K562 (cell line): ENCODE measurements around the gene FXYD4. TPM values are rescaled to one million over a fixed set of nuclear protein-coding genes. Genes with fewer than 3 reads are reported as not detected.
"Not testable (repeated sequence)": the region's sequence is repeated elsewhere in the genome, so short reads cannot be mapped to it uniquely, and the experiment has no call there.

Experiments used
- ATAC-seq: fragments of 200-7000 bp; cut with Tn5 transposase; 3 replicates; pipeline ENCODE4 v1.9.1; 2020; ENCODE audit warnings: moderate library complexity
- BruUV-seq: library from RNA; stranded (reverse); fragments of 400-500 nt; replicated peaks from 2 replicates; lab custom pipeline; 2021; lab: Mats Ljungman, UMichigan
- CTCF ChIA-PET: fragments of 300-600 bp; formaldehyde crosslinking; extraction: SDS; loops from one replicate; lab custom pipeline; 2021; ENCODE audit warnings: low intra/inter-chr PET ratio; lab: Yijun Ruan, JAX
- POLR2A ChIA-PET: fragments of 300-600, 350-650 bp; sonication (Branson Sonifier 250); formaldehyde crosslinking; extraction: SDS; loops from one replicate; lab custom pipeline; 2021; ENCODE audit warnings: antibody characterized with exemption, inconsistent platforms; lab: Yijun Ruan, JAX
- DNase-seq, 4 experiments: peaks; one replicate each; pipeline versions ENCODE4 v3.0.0 to v3.0.0-alpha.2; 2011 to 2018; ENCODE audit warnings: low spot score in 3 of 4, mixed read lengths in 3 of 4; ENCODE audit errors: extremely low read depth in 1 of 4
- FAIRE-seq: peaks from 2 replicates; lab custom pipeline; 2011; peaks lifted over from hg19 to GRCh38; lab: Jason Lieb, UNC
- H2AFZ ChIP-seq: 2 replicates; pipeline ENCODE4 v1.6.0; 2011; ENCODE audit warnings: low read depth, low read length, control low read depth, inconsistent platforms
- H3K27ac ChIP-seq: fragments of 200-600 bp; 3 replicates; pipeline ENCODE4 v1.8.0; 2011; ENCODE audit warnings: low read depth, mild to moderate bottlenecking, control low read depth, inconsistent platforms, low read length, moderate library complexity, mixed read lengths; ENCODE audit errors: extremely low read depth
- H3K27me3 ChIP-seq, 2 experiments: fragments of 300-600 bp in 1 of 2; 2 replicates in 1 of 2; 3 replicates in 1 of 2; pipeline versions ENCODE4 v1.6.0 to v1.8.0; 2011; ENCODE audit warnings: inconsistent platforms in 2 of 2, low read length in 2 of 2, mild to moderate bottlenecking in 1 of 2, mixed read lengths in 1 of 2, moderate library complexity in 1 of 2; ENCODE audit not compliant: control insufficient read depth in 2 of 2, insufficient read depth in 2 of 2
- H3K36me3 ChIP-seq: fragments of 300-600 bp; 3 replicates; pipeline ENCODE4 v1.8.0; 2011; ENCODE audit warnings: mild to moderate bottlenecking, low read length, inconsistent platforms; ENCODE audit not compliant: control insufficient read depth, insufficient read depth
- H3K4me1 ChIP-seq, 2 experiments: fragments of 200-600 bp in 1 of 2; replicated peaks in 1 of 2; 2 replicates in 1 of 2; 3 replicates in 1 of 2; pipeline versions ENCODE4 v1.5.1 to v1.8.0; 2011; ENCODE audit warnings: inconsistent platforms in 2 of 2, low read length in 2 of 2, mild to moderate bottlenecking in 1 of 2, mixed read lengths in 1 of 2, moderate library complexity in 1 of 2; ENCODE audit not compliant: control insufficient read depth in 2 of 2, insufficient read depth in 2 of 2
- H3K4me2 ChIP-seq: 2 replicates; pipeline ENCODE4 v1.6.1; 2011; ENCODE audit warnings: low read length, control low read depth, inconsistent platforms, mixed read lengths; ENCODE audit not compliant: insufficient read depth
- H3K4me3 ChIP-seq: fragments of 200-600 bp; sonication (generic), shearing (Covaris generic); 2 replicates; pipeline ENCODE4 v1.5.1; 2016; ENCODE audit warnings: control low read depth, inconsistent platforms
- H3K79me2 ChIP-seq: fragments of 200-600 bp; 3 replicates; pipeline ENCODE4 v1.8.0; 2011; ENCODE audit warnings: low read length, inconsistent platforms; ENCODE audit not compliant: control insufficient read depth, insufficient read depth
- H3K9ac ChIP-seq, 2 experiments: 2 replicates each; pipeline versions ENCODE4 v1.6.0 to v1.6.1; 2011; ENCODE audit warnings: low read depth in 2 of 2, low read length in 2 of 2, control low read depth in 1 of 2, inconsistent platforms in 1 of 2, mild to moderate bottlenecking in 1 of 2, mixed read lengths in 1 of 2; ENCODE audit not compliant: insufficient read depth in 1 of 2
- H3K9me1 ChIP-seq: one replicate; pipeline ENCODE4 v1.6.0; 2011; ENCODE audit warnings: inconsistent platforms, mild to moderate bottlenecking, low read length, moderate library complexity; ENCODE audit not compliant: control insufficient read depth, insufficient read depth
- H3K9me3 ChIP-seq: replicated peaks from 2 replicates; pipeline ENCODE4 v1.5.1; 2011; ENCODE audit warnings: low read depth, low read length, inconsistent platforms; ENCODE audit not compliant: control insufficient read depth, insufficient read depth
- H4K20me1 ChIP-seq: replicated peaks from 2 replicates; pipeline ENCODE4 v1.6.1; 2011; ENCODE audit warnings: low read length, inconsistent platforms, mixed read lengths; ENCODE audit not compliant: control insufficient read depth, insufficient read depth
- BHLHE40 ChIP-seq: IDR thresholded peaks from 2 replicates; pipeline ENCODE4 v1.6.1; 2011; ENCODE audit warnings: low read length, improper control_type of control experiment
- HSF4 ChIP-seq: fragments of 250-450 bp; sonication (Bioruptor Pico); IDR thresholded peaks from 2 replicates; pipeline ENCODE4 v2.1.2; 2022; ENCODE audit warnings: mild to moderate bottlenecking, moderate library complexity, borderline replicate concordance
- NCOA6 ChIP-seq: fragments of 450-650 bp; IDR thresholded peaks from 2 replicates; pipeline ENCODE4 v1.6.1; 2017; ENCODE audit warnings: mild to moderate bottlenecking
- PHF20 ChIP-seq: fragments of 450-650 bp; IDR thresholded peaks from 2 replicates; pipeline ENCODE4 v1.6.1; 2018; ENCODE audit not compliant: partially characterized antibody
- SPI1 ChIP-seq: IDR thresholded peaks from 2 replicates; pipeline ENCODE4 v1.6.1; 2011; ENCODE audit warnings: low read depth, low read length, control low read depth, borderline replicate concordance
- TFE3 ChIP-seq: fragments of 450-650 bp; formaldehyde crosslinking; IDR thresholded peaks from 2 replicates; pipeline ENCODE4 v1.4.0; 2020; ENCODE audit warnings: mild to moderate bottlenecking, mixed read lengths
- U2AF1 ChIP-seq: fragments of 200-400 bp; formaldehyde crosslinking; optimal IDR thresholded peaks from 2 replicates; pipeline ENCODE3; 2017; ENCODE audit warnings: mild to moderate bottlenecking, low read depth, low read length, moderate library complexity
- ZBTB5 ChIP-seq: fragments of 450-650 bp; IDR thresholded peaks from 2 replicates; pipeline ENCODE4 v1.6.1; 2017; ENCODE audit warnings: antibody characterized with exemption
- ZEB2 ChIP-seq: fragments of 450-650 bp; IDR thresholded peaks from 2 replicates; pipeline ENCODE4 v1.6.1; 2016
- ZFP36 ChIP-seq: fragments of 150-350 bp; IDR thresholded peaks from 2 replicates; pipeline ENCODE4 v1.6.1; 2018; ENCODE audit warnings: low read length, low read depth; ENCODE audit not compliant: partially characterized antibody
- WGBS: fragments of 100-300 bp; shearing (Covaris generic); methylation state at CpG from one replicate; pipeline ENCODE4 v1.1.6; 2016; ENCODE audit warnings: low coverage, mixed read lengths; ENCODE audit not compliant: insufficient coverage; ENCODE audit errors: missing lambda C conversion rate; 5-methylcytosine and 5-hydroxymethylcytosine counted together
- in situ Hi-C: fragments of 300-500 bp; cut with MboI; formaldehyde crosslinking; loops from 4 replicates; pipeline ENCODE4 v1.15.0; 2018; ENCODE audit warnings: inconsistent platforms, mixed read lengths
- intact Hi-C: fragments of 100-400 bp; cut with micrococcal nuclease; formaldehyde crosslinking; loops from 2 replicates; pipeline ENCODE4 v1.14.2; 2022
- polyA plus RNA-seq, 8 experiments: library from polyadenylated mRNA; depleted of rRNA in 4 of 8; stranded (reverse) in 5 of 8; unstranded in 3 of 8; fragments of >200 nt; fragmentation: Nextera tagmentation in 2 of 8; fragmentation: Illumina TruSeq in 1 of 8; extraction: Ambion mirVana in 2 of 8; extraction: Trizol in 1 of 8; gene quantifications; 2 replicates each; pipeline versions ENCODE4 v1.2.1 to v1.2.3, GENCODE V29; 2011 to 2014; ENCODE audit warnings: inconsistent platforms in 1 of 8, missing spikeins in 1 of 8
- total RNA-seq, 7 experiments: library from RNA; depleted of rRNA in 6 of 7; stranded (reverse); fragments of >200 nt in 6 of 7; fragmentation: Illumina TruSeq in 2 of 7; extraction: Trizol in 2 of 7; gene quantifications; 2 replicates each; pipeline versions ENCODE4 v1.2.1 to v1.2.3, GENCODE V29; 2011 to 2021; ENCODE audit warnings: low replicate concordance in 1 of 7

Gene FXYD4
- total and polyA plus RNA-seq, 9 of the 15 experiments (the other 6 are each of a cell fraction or from before 2014, with no cell fraction given) = not detected

- POLR2A ChIA-PET = interaction anchor here (1.0 kb wide), 1 partner anchor 23 kb away, joined by 3 read pairs; no protein-coding TSS in a partner anchor
- intact Hi-C loops, H3K9me1 ChIP-seq, DNase-seq, H3K36me3 ChIP-seq, H3K9ac ChIP-seq, H3K79me2 ChIP-seq, ATAC-seq, H3K4me3 ChIP-seq, H4K20me1 ChIP-seq, H3K27ac ChIP-seq, H3K4me2 ChIP-seq, in situ Hi-C loops, H3K9me3 ChIP-seq, H2AFZ ChIP-seq, FAIRE-seq, CTCF ChIA-PET, BruUV-seq: not testable (repeated sequence)
- H3K27me3 ChIP-seq = peaks cover 59 to 78% of the 10 kb centered on the region in 2 experiments
- peaks cover 5 to 11% of the 10 kb centered on the region in 2 experiments; a peak in 3 of 5 replicates for H3K4me1 ChIP-seq
- WGBS = under 1% methylated on average over 5 of the region's 9 CpGs
These were observed 33.9 kb upstream of the FXYD4 start for GRCh38 chr10:43337536-43337935.

- Histone ChIP-seq H3K79me2 (no peaks in the 10 kb centered on the region), H3K4me2 (no peak overlapping the region), H3K9ac (no peak overlapping the region; a peak in 1 of 4 replicates), H3K4me1 (peaks cover 5 to 16% of the 10 kb centered on the region in 2 experiments; a peak in 2 of 5 replicates), H3K36me3 (no peaks in the 10 kb centered on the region), H3K9me3 (no peaks in the 10 kb centered on the region), H3K9me1 (no peaks in the 10 kb centered on the region), H4K20me1 (no peaks in the 10 kb centered on the region), H3K27ac (no peak overlapping the region), H2AFZ (no peak overlapping the region), H3K4me3 (no peak overlapping the region), H3K27me3 (peaks cover 54 to 80% of the 10 kb centered on the region in 2 experiments)
- WGBS = 8% methylated on average over 12 of the region's 12 CpGs
- in situ Hi-C loops (no loop called here), intact Hi-C loops (no loop called here)
- no TSS peak for BruUV-seq
- TF ChIP-seq U2AF1 (no peak), ZFP36 (no peak), ZEB2 (no peak), BHLHE40 (no peak), HSF4 (CRISPR knock-in tag) (no peak), SPI1 (no peak), PHF20 (no peak), ZBTB5 (no peak), TFE3 (no peak), NCOA6 (no peak)
- ATAC-seq (no peak), FAIRE-seq (no peak), DNase-seq (no peak)
- CTCF ChIA-PET = no interaction called here
- POLR2A ChIA-PET = interaction anchor here (1.0 kb wide), 1 partner anchor 24 kb away, joined by 3 read pairs; no protein-coding TSS in a partner anchor
These were observed 33.3 kb upstream of the FXYD4 start for GRCh38 chr10:43338117-43338516.
